NCI-H2029 (cell line): ENCODE measurements around the gene CHCHD3.
A peak's percentile ranks its signal among the peaks of the same experiment; 100 is the strongest.

ENCODE experiments used
- DNase-seq: peaks from one replicate; lab custom pipeline; 2025; lab: John Stamatoyannopoulos, UW

The CHCHD3 gene

GRCh38 chr7:133077394-133077793, 4.5 kb downstream of the CHCHD3 start:
- no peak for DNase-seq

GRCh38 chr7:133076142-133076541, 5.7 kb downstream of the CHCHD3 start:
- no peak for DNase-seq

GRCh38 chr7:133071506-133071905, 10.4 kb downstream of the CHCHD3 start:
- no peak for DNase-seq

- no peak for DNase-seq
Measured at GRCh38 chr7:133070562-133070961, 11.3 kb downstream of the CHCHD3 start.

- DNase-seq, result no peak
Measured at GRCh38 chr7:133065301-133065700, 16.6 kb downstream of the CHCHD3 start.

DNA sequence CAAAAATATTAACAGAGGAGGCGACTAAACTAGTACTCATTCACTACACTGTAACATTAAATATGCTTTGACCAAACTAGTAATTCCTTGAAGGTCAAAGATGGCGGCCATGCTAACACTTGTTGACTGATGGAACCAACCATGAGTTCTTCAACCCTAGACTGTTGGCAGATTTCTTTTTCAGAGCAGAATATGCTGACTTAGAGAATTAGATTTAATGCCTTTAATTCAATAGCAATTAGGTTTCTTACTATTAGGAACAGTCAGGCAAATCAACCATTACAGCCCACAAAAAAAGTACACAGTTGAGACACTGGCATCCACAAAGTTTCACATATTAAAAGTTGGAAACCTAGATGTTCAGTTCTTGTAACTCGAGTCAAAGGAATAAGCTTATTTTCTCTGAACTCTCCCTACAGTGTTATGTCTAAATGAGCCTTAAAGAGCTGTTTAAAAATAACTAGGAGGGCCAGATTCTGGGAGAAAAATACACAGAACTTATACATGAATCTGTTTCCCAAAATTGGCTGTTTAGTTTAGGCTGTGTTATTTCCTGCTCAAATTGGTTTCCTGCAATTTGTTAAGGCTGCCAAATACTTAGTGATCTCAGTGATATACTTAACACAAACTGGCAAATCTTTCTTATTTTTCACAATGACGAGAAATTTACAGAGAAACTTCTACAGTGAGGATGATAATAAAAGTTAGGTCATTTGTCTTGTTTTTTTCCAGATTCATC, 17.6 kb downstream of the CHCHD3 start:
- no peak for DNase-seq

- no peak for DNase-seq
Measured at GRCh38 chr7:133061792-133062191, 20.1 kb downstream of the CHCHD3 start.

DNA sequence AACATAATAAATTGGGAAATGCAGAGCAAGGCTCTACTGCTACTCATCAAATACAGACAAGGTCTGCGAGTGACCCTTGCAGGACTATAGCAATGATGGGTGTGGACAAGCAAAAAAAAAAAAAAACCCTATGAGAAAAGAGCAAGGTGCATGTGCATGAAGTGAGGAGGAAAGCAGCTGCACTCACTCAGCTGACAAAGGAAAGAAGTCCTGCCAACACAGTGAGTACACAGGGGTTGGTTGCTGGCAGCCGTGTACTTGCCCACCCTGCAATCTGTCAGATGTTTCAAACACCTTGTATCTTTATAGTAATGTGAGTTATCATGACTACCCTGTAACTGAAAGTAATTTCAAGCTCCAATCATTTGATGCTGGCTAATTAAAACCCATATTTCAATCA, 20.5 kb downstream of the CHCHD3 start:
- no peak for DNase-seq

DNA sequence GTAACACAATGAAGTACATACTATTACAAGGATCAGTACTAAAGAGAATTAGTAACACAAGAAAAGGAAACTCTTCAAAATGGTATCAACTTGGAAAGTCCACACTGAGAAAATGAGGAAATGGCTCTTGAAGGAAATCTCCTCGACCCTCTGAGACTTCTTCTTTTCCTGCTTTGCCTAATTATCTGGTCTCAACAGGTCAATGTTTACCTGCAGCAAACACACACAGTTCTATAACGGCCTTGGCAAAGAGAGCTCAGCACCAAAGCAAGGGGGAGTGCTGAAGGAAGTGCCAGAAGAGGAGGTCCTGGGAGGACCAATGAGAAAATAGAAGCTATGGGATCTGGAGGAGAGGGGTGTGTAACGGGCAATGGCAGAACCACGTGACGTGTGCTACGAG, 21.9 kb downstream of the CHCHD3 start:
- peak; percentile 78 for DNase-seq

DNA sequence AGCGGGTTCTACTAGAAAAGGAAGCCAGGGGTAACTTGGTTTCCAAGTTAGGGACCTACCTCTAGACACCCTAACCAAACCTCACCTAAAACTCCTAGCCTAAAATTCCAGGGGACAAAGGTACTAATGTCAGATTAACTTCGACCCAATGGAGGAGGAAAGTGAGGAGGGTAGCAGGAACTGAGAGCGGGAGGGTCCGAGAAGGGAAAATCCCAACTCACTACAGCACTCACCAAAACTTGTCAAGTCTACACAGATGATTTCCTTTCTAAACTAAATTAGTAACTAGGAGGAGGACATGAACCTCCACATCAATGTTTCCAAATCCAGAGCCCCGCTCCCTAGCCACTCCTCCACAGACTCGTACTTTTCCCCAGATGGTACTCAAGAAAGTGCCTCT, 22.6 kb downstream of the CHCHD3 start:
- no peak for DNase-seq

DNA sequence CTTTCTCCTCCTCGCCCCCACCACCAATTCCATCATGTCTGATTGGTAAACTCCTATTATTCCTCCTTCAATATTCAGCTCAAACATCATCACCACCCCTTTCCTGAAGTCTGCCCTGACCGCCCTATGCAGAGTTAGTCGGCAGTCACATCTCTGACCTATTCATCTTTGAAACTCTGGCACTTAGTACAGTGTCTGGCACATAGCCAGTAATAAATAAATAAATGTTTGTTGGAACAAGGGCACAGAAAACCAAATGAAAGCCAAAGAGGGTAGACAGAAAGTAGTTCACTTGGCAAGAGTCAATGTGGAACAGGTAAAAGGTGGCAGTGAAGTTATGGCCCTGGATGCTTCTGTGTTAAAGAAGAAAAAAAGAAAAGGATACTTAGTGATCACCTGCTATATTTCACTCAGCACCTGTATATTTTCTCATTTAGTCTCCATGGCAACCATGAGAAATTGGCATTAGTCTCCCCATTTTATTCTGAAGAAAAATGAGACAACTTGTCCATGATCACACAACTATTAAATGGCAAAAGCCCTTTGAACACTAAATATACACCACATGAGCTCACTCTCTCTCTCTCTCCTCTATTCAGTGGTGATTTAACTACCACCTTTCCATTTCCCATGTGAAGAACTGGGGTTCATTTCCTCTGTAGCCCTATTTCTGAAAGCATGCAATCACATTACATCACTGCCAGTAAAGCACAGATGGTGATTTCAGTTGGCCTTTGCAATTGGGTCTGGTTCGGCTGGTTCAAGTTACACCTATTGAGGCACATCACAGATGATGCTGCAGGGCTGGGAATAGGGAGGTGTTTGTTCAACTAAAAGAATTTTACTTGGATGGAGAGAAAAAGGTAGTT, 25.3 kb downstream of the CHCHD3 start:
- no peak for DNase-seq

GRCh38 chr7:133054162-133054840, 27.6 kb downstream of the CHCHD3 start:
- DNase-seq, result no peak

GRCh38 chr7:133053321-133053891, 28.5 kb downstream of the CHCHD3 start:
- DNase-seq, result no peak

DNA sequence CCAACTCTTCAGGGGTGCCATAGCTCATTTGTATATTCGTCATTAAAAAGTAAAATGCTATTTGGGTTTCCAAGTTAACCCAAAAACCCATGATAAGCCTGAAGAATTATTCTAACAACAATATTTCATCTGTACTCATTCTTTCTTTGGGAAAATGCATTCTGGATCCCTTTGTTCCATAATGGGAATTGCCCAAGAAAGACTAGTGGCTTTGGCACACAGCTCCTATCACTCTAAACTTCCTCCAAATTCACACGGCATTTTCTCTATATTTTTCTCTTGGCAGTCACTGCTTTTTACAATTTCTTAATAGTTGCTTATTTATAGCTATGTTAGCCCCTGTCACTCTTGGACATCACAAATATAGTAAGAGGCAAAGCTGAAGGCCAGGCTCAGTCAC, 29.1 kb downstream of the CHCHD3 start:
- no peak for DNase-seq

DNA sequence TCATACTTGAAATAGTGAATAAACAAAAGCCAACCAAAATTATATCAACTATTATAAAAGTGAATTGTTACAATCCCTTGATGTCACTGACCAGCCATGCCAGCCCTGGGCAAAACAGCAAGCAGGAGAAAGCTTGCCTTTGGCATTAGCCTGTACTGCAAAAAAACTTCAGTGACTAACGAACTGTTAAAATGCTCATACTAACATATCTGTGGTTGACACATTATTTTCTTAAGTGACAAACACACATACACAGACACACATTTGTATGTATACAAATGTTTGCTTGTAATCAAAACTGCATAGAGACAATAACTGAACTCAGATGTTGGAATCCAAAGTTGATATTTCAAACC, 29.5 kb downstream of the CHCHD3 start:
- no peak for DNase-seq

GRCh38 chr7:133051719-133052400, 30.0 kb downstream of the CHCHD3 start:
- DNase-seq, result no peak

DNA sequence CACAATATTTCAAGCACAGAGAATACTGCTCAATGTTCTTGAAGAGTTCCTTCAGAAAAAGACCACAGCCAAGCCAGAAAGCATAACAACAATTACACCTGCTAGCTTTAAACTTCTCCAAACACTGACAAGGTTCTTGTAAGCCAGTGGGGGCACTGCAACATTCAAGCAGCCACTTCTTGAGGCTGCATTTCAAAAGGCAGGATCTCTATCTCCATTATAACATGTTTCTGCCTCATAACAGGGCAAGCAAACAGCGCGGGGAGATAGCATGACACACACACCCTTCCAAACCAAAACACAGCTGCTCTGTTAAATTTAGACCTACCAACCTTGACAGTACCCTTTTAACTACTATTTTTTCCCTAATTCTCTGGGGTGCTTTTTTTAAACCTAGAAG, 30.8 kb downstream of the CHCHD3 start:
- DNase-seq, result no peak

- no peak for DNase-seq
Measured at GRCh38 chr7:133050200-133050995, 31.5 kb downstream of the CHCHD3 start.

DNA sequence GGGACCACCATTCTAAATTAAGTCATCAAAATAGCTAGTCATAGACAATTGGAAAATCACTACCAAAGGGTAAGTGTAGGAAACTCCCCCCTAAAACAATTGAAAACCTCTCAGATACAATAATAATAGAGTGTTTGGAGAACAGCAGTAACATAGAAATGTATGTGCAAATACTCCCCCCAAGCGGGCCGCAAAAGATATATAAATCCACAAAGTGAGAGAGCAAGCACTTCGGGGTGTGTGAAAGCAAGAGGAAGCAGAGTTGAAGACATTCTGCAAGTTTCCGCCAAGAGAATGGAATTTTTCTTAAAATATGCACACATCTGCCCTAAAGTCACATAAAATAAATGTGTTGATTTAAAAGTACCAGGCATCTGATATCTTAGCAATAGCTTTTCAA, 33.3 kb downstream of the CHCHD3 start:
- no peak for DNase-seq

DNA sequence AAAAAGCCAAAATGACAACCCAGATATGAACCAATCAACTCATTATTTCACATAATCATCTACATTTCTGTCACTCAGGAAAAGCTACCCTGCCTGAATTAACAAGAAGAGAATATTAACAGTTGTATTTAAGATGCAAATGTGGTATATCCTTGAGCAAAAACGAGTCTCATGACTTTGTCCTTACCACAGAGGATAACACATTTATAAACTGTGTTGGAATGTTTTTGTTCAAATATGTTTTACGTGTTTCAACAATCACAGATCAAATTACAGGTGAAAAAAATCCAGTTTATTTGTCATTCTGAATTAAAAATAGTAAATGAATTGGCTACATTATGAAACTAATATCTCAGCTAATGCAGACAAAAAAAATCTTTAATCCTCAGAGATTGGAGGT, 34.6 kb downstream of the CHCHD3 start:
- DNase-seq, result no peak
